Gastroesophageal sphincter (tissue), 3 donors: Measurements from ENCODE around the gene FBLN1.

Experiments
- POLR2A ChIP-seq, 2 donors: fragments of 450-650 bp; IDR thresholded peaks; one replicate each; pipeline ENCODE4 v1.6.1; 2017; ENCODE audit warnings: antibody characterized with exemption in 2 of 2, mild to moderate bottlenecking in 2 of 2, moderate library complexity in 1 of 2
- POLR2AphosphoS5 ChIP-seq: sonication (generic); formaldehyde crosslinking; IDR thresholded peaks from one replicate; pipeline ENCODE4 v1.6.1; 2017; ENCODE audit warnings: antibody characterized with exemption
- TF ChIP-seq, protein P1 (sequence below), 4 experiments: fragments of 200-600 bp in 2 of 4; fragments of 450-650 bp in 2 of 4; sonication (generic) in 1 of 4; IDR thresholded peaks; one replicate each; pipeline ENCODE4 v1.5.1; 2017 to 2019; ENCODE audit warnings: antibody characterized with exemption in 4 of 4, mild to moderate bottlenecking in 2 of 4, moderate library complexity in 2 of 4

DNA sequence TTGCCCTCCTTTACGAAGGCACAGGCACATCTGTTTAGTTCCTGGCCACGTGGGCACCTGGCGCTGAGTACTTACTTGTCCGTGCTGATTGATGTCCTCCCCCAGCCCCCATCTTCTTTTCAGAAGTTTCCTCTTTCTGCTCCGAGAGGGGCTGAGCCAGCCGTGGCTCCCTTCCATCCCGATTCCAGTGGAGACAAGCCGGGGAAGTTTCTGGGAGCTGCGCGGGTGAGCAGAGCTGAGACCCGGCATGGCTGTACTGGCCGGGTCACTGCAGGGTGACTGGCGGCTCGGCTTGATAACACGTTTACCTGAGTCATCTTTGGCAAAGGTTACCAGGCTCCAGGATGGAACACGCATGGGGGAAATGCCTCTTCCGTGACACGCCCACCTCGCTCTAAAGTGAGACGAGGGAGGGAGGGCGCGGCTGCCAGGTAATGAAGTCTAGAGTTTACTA lies 123.5 kb downstream of the FBLN1 start:
- TF ChIP-seq POLR2AphosphoS5 (no peak), POLR2A (IDR thresholded peaks at IDR 0.05) (no peak)
- TF ChIP-seq, protein P1, sequence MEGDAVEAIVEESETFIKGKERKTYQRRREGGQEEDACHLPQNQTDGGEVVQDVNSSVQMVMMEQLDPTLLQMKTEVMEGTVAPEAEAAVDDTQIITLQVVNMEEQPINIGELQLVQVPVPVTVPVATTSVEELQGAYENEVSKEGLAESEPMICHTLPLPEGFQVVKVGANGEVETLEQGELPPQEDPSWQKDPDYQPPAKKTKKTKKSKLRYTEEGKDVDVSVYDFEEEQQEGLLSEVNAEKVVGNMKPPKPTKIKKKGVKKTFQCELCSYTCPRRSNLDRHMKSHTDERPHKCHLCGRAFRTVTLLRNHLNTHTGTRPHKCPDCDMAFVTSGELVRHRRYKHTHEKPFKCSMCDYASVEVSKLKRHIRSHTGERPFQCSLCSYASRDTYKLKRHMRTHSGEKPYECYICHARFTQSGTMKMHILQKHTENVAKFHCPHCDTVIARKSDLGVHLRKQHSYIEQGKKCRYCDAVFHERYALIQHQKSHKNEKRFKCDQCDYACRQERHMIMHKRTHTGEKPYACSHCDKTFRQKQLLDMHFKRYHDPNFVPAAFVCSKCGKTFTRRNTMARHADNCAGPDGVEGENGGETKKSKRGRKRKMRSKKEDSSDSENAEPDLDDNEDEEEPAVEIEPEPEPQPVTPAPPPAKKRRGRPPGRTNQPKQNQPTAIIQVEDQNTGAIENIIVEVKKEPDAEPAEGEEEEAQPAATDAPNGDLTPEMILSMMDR (IDR thresholded peaks at IDR 0.05): no peak
